Activated gamma-delta T cell (primary cell): ENCODE results near the gene PVALEF.

Experiments used
- DNase-seq: peaks from one replicate; lab custom pipeline; 2025; lab: John Stamatoyannopoulos, UW

PVALEF gene

GRCh38 chr17:81161972-81162371, 3.3 kb upstream of the PVALEF start:
- no peak for DNase-seq

DNA sequence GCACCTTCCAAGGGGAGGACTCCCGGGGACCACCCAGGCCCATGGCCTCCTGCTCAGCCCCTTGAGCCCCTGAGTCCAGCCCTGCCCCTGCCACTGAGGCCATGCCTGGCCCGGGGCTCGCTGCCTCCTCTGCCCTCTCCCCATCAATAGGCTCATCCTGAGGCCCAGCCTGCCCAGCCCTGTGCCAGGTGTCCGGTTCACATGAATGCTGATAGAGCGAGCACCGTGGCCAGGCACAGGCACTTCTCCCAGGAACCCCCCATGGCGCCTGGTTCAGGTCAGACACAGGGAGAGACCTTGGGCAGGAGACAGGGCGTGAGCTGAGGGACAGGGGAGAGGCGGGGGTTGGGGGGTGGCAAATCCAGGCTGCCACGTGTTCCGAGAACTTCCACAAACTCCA, 2.8 kb upstream of the PVALEF start:
- no peak for DNase-seq

DNA sequence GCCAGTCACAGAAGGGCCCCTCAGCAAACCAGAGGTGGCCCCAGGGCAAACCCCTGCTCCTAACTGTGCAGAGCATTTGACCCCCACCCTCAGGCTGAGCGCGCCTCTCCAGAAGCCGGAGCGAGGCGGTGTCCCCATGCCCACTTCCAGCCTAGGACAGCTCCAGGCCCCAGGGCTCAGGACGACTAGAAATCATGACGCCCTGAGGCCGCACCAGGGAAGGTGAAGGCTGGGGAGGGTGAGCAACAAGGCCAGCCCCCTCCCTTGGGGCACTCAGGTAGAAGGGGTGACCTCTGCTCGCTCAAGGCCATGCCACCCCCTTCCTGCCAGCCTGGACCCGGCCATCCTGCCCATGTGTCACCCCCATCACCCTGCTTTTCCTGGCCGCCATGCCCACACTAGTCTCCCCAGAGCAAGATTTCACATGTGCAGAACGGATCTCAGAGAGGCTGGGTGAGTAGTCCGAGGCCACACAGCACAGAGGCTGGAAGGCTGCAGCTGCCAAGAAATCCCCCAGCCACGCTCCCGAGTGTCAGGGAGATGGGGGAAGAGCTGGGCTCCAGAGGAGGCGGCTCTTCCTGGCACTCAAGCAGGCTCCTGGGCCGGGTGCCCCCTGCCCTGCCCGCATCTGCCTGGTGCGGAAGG, 2.1 kb upstream of the PVALEF start:
- DNase-seq = no peak

GRCh38 chr17:81163703-81164370, 1.5 kb upstream of the PVALEF start:
- DNase-seq = no peak

GRCh38 chr17:81164371-81165245, 699 bp upstream of the PVALEF start:
- DNase-seq = no peak

- no peak for DNase-seq
Measured at GRCh38 chr17:81166033-81166492, 756 bp downstream of the PVALEF start, which contains the start of gene AATK. Gene AATK, minus strand, starts transcription at chr17:81166221. Its CDS starts 229 bp downstream, at chr17:81165992.

DNA sequence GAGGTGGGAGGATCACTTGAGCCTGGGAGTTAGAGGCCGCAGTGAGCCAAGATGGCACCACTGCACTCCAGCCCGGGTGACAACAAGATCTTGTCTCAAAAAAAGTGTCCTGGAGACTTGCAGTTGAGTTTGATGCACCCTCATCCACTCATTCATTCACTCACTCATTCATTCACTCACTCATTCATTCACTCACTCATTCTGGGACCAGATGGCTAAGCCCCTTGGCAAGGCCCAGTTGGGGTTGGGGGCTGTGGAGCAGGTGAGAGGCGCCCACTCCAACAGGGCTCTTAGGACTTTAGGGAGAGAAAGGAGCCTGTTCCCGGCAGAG, 1.9 kb downstream of the PVALEF start:
- DNase-seq = no peak

DNA sequence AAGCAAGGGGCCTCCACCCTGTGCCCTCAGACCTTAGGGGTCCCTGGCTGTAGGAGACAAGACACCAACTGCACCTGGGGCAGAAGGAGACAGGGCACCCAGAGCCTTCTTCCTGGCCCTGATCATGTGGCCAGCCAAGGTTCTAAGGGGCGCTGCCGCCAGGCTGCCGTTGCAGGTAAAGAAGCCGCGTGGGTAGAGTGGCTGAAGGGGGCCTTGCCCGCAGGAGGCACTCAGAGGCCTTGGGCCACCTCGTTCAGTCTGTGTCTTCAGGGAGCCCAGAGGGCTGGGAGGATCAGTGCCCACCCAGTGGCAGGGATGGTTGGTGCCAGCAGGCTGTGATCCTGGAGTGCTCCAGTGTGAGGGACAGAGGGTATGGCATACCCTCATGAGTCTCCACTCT, 2.3 kb downstream of the PVALEF start:
- no peak for DNase-seq

DNA sequence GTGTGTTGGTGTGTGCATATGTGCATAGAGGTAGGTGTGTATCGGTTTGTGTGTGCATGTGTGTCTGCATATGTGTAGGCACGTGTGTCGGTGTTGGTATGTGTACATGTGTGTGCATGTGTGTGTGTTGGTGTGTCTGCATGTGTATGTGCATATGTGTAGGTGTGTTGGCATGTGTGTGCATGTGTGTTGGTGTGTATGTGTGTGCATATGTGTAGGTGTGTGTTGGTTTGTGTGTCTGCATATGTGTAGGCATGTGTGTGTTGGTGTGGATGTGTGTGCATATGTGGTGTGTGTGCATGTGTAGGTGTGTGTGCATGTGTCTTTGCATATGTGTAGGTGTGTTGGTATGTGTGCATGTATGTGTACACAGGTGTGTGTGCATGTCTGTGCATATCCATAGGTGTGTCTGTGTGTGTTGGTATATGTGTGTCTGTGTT, 4.6 kb downstream of the PVALEF start:
- no peak for DNase-seq

DNA sequence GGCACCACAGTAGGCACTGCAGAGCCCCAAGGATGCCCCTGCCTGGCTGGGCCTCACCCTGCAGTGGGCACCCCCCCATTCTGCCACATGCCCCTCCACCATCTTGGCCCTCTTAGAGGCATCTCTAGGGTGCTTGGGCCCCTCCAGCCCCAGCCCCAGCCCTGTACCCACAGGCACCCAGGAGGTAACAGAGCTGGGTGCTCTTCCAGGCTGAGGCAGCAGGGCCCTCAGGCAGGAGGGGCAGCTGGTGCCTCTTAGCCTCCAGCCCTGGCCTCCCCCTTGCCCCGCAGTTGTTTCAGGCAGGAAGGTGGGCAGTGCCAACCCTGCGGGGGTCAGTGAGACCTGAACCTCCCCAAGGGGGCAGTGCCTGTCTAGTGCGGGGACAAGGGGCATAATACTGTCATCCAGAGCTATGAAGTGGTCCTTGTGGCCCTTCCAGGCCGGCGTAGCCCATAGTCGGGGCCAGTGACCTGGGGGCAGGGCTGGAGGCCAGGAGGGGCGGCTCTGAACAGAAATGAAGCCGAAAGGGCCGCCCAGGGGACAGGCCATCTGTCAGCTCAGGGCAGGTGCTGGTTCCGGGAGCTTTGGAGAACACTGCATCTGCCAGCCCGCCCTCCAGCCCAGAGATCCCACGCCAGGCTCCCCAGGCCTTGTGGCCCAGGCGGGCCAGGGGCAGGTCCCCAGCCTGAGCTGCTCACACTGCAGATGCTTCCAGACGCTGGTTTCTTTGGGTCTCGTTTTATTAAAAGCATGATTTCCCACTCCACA, 5.6 kb downstream of the PVALEF start:
- no peak for DNase-seq

- no peak for DNase-seq
Measured at GRCh38 chr17:81171941-81172340, 6.6 kb downstream of the PVALEF start.

- DNase-seq = no peak
Measured at GRCh38 chr17:81173052-81173761, 7.9 kb downstream of the PVALEF start.

GRCh38 chr17:81173762-81174155, 8.5 kb downstream of the PVALEF start:
- no peak for DNase-seq

- DNase-seq = no peak
Measured at GRCh38 chr17:81176666-81177065, 11.4 kb downstream of the PVALEF start.

- DNase-seq = no peak
Measured at GRCh38 chr17:81178136-81179091, 13.1 kb downstream of the PVALEF start.

GRCh38 chr17:81179220-81179619, 13.9 kb downstream of the PVALEF start:
- no peak for DNase-seq

GRCh38 chr17:81179861-81180260, 14.6 kb downstream of the PVALEF start:
- DNase-seq = no peak

- DNase-seq = no peak
Measured at GRCh38 chr17:81180836-81181810, 15.8 kb downstream of the PVALEF start.

- DNase-seq = no peak
Measured at GRCh38 chr17:81181811-81182185, 16.5 kb downstream of the PVALEF start.
